HG03175 (cell line): ENCODE measurements around the gene EXOC6B.

Experiments
- ATAC-seq: cut with Tn5 transposase; IDR thresholded peaks from one replicate; pipeline ENCODE4 v1.9.1; 2021; ENCODE audit warnings: mild to moderate bottlenecking, moderate library complexity; ENCODE audit not compliant: unreplicated experiment

Gene EXOC6B

DNA sequence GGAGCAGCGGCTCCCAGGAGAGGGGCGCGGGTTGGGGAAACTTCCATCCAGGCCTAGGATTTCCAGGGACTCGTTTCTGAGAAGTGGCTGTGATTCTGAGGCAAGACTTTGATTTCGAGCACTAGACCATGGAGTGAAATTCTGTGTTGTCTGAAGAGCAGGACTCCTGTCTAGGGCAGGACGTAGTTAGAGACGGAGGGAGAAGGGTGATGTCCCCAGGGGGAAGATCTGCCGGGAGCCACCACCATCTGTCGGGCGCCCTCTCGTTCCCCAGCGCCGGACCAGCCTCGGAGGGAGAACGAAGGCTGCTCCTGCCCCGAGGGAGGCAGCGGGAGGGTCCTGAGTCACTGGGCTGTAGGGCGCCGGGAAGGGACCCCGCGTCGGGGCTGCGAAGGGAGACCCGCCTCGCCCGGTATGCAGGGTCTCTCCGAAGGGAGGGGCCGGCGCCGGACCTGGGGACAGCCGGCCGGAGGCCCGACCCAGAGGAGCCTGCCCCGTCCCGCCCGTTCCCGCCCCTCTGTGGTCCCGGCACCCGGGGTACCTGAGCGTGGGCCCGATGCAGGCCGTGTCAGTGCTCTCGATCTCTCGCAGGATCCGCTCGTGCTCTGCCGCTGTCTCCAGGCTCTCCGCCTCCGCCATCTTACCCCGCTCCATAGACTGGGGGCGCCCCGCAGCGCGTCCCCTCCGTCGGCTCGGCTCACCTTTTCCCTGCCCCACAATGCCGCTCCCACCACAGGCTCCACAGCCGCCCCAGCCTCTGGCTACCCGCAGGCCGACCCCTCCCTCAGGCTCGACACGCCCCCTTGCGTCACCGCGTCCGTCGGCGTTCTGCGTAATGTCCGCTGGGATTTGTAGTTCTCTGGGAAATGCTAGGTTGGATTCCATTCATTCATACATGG, at the start of gene EXOC6B:
Gene EXOC6B (minus strand): TSS at position 777 of the 899 bp plus-strand sequence.
- peak; percentile 91 for ATAC-seq

DNA sequence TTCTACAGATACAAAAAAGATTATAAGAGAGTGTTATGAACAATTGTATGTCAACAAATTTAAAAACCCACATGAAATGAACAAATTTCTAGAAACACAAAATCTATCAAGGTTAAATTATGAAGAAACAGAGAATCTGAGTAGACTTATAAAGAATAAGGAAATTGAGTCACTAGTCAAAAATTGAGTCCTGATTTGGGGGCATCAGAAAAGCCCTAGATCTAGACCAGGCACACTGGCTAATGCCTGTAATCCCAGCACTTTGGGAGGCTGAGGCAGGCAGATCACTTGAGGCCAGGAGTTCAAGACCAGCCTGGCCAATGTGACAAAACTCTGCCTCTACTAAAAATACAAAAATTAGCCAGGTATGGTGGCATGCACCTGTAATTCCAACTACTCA, 46.0 kb upstream of the EXOC6B start:
- ATAC-seq: no peak

DNA sequence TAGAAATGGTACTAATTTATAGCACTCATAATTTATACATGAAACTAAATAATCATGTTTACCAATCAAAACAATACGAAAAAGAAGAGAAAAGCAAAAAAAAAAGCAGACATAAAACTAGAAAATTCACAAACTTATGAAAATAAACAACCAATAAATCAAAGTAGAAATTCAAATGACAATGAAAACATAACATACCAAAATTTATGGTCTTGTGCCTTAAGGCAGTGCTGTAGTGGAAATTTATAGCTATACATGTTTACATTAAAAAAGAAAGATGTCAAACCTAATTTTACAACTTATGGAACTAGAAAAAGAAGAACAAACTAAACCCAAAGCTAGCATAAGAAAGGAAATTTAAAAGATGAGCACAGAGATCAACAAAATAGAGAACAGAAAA, 45.2 kb upstream of the EXOC6B start:
- no peak for ATAC-seq

DNA sequence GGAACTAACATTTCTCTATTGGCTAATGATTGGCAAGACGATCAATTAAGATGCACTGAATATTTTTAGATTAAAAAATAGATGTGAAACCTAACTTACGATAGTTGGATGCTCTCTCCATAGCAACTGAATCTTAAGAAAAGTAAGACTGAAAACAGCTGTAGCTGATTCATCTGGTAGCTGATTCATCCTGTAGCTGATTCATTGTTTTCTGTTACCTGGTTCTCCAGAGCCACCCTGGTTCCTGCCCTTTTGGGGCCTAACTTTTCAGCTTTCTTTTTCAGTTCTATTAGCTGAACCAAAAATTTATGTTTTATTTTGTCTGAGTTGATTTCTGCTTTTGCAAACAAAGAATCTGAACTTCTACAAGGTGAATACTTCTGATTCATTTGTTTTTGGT, 38.7 kb upstream of the EXOC6B start:
- ATAC-seq: peak; percentile 55

DNA sequence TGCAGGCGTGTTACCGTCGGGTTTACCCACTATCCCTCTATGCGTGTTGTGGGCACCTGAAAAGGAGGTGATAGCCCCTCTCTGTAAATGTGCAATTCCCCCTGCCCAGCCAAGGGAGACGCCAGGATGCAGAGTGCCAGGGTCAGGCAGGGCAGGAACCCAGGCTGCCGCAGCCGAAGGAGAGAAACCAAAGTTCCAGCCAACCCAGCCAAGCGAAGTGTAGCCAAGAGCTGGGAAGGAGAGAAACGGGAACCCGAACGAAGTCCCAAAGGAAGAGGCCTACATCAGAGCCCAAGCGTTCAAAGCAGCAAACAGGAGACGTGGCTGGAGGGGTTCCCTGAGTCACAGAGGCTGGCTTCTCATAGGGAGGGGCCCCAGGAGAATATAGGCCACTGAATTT, 37.2 kb upstream of the EXOC6B start:
- no peak for ATAC-seq

DNA sequence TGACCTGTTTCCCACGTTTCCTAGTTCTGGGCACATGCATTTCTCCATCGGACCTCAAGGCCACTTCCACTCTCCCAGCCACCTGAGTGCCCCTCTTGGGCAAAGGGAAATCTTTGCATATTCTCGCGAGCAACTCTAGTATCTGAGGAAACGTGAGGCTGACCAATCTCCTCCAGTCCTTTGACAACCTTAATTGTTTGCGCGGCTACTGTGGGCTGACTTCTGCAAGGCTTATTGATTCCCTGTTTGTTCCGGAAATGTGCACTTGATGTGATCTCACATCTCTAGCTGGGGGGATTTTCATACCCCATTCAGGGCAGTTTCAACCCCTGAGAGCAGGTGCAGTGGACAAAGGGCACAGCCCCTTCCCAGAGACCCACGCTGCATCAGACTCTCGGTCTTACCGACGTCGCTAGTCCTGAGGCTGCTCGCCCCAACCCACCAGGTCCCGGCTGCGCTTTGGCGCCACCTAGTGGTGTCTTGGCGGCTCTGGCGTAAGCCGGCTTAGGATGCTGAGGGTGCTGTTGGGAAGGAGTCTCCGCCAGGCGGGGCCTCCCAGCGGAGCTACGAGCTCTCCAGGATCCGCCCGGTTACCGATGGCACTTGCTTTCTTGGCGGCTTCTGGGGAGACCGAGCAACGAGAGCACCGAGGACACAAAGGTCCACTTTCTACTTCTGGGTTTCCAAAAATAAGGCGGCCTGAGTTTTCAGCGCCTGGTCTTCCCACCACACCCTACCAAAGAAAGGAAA, 36.6 kb upstream of the EXOC6B start:
- peak; percentile 89 for ATAC-seq

DNA sequence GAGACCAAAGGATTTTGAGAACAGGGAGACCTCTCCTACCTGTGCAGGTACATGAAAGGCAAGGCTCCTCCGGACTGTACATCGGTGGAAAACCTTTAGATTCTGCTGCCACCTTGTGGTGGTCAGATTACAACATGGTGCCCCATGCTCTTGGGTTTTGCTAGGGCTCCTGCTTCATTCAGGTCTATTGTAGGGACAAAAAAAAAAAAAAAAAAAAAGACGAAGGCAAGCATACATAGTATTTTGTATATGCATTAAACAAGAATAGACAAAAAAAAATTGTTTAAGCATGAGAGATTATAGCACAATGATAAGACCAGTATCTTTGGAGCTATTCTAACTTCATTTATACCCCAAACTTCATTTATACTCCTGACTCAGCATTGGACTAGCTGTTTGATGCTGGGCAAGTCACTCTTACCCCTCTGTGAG, 34.0 kb upstream of the EXOC6B start:
- no peak for ATAC-seq

DNA sequence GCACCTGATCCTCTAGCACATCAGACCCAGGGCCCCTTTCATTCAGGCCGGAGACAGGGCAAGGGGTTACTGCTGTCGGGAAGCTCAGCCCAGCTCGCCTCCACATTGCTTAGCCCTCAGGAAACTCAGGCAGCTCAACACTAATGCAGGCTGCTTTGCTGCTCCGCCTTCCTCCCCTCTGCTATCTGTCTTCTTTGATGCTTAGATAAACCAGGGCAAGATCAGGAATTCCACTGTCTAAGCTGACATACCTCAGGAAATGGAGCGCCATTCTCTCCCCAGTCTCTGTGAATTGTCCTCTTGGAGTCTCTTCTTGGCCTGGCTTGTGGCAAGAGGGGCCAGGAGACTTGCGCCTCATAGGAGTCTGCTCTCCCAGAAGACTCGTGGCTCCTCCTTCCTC, 25.5 kb upstream of the EXOC6B start:
- no peak for ATAC-seq

DNA sequence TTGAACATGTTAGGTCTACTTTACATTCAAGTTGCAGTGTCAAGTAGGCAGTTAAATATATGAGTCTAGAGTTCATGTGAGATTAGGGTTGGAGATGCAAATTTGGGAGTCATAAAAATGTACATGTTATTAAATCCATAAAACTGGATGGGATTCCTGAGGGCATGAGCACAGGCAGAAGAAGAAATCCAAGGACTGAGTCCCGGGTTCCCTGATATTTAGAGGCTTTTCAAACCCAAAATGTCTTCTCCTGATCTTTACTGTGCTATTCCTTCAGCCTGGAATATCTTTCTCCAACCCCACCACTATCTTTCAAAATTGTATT, 23.3 kb upstream of the EXOC6B start:
- ATAC-seq: no peak

DNA sequence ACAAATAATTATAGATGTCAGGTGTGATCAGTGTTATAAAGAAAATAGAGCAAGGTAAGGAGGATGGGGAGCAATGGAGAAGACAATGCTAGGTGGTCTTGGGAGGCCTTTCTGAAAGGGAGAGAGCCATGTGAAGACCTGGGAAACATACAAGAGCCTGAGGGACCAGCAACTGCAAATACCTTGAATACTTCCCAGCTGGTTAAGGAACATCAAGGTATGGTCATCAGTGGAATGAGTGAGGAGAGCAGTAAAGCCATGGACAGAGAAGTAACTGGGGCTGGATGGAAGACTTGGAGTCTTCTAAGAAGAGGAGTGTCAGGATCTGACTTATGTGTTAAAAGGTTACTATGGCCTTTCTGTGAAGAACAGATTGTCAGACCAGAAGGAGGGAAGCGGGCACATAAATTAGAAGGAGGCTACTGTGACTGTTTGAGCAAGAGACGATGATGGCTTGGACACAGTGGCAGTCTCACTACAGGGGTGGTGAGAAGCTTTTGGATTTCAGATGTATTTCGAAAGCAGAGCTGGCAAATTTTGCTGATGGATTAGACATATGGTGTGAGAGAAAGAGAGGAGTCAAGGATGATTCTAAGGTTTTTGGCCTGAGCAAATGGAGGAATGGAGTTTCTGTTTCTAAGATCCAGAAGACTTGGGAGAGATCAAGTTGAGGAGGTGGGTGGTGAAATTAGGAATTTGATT, 22.8 kb upstream of the EXOC6B start:
- ATAC-seq: no peak

DNA sequence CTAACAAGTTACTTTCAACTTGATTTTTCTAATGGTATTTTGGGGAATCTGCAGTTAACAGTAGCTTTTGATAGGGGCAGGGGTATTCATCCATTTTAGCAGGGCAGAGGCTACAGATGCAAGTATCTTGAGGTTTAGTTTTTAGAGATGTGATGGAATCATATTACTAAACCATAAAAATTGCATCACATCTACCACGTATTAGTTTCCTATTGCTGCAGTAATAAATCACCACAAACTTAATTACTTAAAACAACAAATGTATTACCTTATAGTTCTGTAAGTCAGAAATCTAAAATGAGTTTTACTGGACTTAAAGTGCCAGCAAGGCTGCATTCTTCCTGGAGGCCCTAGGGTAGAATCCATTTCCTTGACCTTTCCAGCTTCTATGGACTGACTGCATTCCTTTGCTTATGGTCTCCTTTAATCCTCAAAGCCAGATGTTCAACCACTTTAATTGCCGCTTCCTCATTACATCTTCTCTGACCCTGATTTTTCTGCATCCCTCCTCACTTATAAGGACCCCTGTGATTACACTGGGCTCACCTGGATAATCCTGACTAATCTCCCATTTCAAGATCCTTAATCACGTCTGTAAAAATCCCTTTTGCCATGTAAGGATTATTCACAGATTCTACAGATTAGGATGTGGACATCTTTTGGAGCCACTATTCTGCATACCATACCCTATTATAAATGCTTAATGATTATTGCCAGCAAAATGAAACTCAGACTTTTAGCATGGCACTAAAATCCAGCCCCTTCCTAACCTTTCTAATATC, 21.9 kb upstream of the EXOC6B start:
- ATAC-seq: no peak

DNA sequence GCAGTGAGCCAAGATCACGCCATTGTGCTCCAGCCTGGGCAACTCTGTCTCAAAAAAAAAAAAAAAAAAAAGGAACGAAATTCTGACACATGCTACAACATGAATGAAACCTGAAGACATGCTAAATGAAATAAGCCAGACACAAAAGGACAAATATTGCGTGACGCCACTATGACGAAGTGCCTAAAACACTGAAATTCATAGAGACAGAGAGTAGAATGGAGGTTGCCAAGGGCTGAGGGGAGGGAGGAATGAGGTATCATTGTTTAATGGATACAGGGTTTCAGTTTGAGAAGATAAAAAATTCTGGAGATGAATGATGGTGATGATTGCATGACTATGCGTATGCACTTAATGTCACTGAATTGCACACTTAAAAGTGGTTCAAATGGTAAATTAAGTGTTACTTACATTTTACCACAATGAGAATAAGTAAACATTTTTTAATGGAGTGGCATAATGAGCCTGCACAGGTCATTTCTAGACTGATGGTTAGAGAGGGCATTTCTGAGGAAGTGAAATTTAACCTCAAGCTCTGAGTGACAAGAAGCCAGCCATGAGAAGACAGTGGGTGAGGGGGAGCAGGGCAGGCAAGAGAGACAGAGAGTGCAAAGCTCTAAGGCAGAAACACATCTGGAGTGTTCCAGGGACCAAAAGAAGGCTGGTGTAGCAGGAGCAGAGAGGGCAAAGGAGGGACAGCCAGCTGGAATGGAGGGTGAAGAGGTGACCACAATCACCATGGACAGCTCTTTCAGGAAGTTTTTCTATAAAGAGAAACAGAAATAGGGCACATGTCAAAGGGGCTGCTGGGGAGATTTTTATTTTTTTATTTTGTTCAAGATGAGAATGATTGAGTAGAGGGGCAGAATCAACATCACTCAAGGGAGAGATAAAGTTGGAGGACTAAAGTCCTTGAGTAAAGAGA, 20.6 kb upstream of the EXOC6B start:
- peak; percentile 88 for ATAC-seq

DNA sequence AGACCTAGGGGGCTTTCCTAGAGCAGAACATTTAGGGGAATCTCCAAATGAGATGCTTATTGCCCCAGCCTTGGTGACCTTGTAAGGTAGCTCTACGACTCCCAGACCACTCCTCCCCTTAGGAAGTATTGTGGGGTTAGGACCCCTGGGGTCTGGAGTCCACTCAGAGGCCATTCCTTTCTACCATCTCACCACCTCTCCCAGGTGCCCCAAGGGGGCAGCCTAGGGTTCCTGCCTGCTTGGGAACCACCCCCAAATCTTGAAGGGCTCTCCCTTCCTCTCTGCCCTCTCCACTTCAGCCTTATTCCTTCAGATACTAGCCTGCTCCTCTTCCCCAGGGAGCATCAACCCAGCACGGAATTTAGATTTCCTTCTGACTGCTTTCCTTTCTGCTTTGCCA, 17.5 kb upstream of the EXOC6B start:
- ATAC-seq: no peak

DNA sequence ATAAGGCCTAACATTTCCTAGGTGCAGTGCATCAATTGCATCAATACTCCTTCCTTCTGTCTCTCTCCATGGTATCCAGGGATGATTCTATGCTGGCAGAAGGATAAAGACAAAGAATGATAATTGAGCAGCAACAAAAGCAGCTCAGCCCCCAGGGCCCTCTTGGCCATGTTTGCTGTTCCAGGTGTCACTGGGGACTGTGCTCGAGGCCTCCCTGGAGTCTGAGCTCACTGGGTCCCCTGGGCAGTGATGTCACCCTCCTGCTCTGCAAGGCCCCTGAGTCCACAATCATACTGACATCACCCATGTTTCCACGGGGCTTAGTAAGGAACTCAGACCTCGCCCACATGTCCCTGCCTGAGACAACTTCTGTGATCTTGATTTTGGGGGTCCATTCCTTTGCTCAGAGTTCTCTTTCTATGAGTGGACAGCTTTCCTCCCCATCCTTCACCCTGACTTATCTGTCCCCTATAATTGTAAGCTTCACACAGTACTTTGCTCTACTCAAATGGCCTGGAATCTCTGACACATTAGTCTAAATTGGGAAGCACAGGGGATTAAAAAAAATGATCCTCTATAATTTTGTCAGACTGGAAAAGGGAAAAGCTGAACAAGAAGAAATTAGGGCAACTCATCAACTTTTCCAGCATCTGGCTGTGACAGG, 15.8 kb upstream of the EXOC6B start:
- ATAC-seq: no peak

DNA sequence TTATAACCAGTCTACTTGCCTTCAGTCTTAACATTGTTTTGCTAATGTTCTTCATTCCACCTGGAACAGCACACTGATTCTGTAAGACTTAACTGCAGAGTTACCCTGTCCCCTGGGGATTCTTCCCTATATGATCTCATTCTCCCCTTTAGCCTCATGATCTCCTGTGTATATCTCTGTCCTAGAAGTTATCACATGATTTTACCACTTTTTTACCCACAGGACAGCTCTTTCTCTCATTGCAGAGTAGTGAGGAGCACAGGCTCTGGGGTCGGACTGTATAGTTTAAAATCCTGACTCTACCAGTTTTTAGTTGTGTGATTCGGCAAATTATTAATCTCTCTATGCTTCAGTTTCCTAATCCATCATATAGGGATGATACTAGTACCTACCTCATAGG, 14.2 kb upstream of the EXOC6B start:
- no peak for ATAC-seq

DNA sequence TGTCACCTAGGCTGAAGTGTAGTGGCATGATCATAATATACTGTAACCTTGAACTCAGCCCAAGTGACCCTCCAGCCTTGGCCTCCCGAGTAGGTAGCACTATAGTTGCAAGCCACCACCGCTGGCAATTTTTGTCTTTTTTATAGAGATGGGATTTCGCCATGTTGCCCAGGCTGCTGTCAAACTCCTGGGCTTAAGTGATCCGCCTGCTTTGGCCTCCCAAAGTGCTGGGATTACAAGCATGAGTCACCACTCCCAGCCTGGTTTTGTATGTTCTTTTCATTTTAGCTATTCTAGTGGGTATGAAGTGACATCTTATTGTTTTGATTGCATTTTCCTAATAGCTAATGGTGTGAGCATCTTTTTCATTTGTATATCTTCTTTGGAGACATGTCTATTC, 11.3 kb upstream of the EXOC6B start:
- ATAC-seq: no peak

DNA sequence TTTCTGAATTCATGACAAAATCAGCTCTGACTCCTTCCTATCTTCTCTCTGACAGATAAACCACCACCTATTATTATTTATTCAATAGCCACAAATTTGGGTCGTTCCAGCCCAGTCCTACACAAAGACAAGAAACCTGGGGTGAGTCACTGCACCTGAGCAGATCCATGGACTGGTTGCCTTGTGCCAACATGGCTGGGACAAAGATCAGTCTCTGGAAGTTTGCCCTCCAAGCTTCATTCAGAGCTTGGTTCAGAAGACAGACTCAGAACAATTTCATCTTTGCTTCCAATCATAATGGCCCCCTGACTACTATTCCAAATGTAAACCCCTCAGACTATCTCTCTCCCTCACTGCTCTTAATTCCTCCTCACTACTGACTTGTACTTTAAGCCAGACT, 9.6 kb upstream of the EXOC6B start:
- no peak for ATAC-seq

DNA sequence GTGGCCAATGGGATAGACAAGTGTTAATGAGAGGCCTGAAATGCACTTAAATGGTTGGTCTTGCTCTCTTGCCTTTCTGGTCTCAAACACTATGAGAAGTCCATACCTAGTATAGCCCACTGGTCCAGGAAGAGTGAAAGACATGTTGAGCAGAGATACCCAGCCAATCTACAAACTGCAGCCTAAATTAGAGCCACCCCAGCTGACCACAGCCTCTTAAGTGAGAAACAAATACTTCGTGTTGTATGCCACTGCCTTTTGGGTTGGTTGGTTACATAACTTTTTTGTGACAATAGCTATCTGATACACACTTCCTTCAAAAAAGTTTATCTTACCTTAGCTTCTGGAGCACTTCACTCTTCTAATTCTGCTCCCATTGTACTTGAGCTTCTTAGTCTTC, 8.8 kb upstream of the EXOC6B start:
- ATAC-seq: no peak

DNA sequence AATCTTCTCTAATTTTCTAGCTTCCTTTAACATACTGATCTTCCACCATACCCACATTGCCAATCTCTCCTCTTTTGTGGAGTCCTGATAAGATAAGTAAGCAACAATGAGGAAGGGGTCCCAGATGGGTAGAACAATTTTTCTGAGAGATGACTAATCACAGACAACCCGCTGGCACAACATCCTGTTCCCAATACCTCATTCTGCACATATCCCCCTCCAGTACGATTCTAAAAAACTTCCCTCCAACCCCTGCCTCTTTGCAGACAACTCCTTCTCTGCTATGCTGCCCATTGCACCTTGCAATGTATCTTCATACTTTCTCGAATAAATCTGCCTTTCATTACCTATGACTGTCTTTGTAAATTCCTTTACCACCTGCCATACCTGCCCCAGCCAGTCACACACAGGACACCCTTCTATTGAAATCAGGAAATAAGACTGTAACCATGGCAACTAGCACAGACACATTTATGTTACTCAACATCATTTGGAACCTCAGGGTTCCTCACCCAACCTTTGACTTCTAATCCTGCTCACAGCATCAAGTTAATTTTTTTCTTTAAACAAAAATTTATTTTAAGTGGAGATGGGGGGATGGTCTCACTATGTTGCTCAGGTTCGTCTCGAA, 7.4 kb upstream of the EXOC6B start:
- ATAC-seq: no peak
